Measurements from ENCODE around the gene CDC42SE1.
"Not testable (repeated sequence)": the region's sequence is repeated elsewhere in the genome, so short reads cannot be mapped to it uniquely, and the experiment has no call there.

- not testable (repeated sequence) for TF ChIP-seq CTCF (conservative IDR thresholded peaks at IDR 0.05; ENCODE audit: low read depth, low read length); EZH2 (IDR thresholded peaks at IDR 0.05; ENCODE audit: low read length, unreplicated experiment); EZH2phosphoT487 (IDR thresholded peaks at IDR 0.05; ENCODE audit: borderline replicate concordance, low read length)
These were observed 38.0 kb upstream of the CDC42SE1 start for GRCh38 chr1:151097426-151097825.
